Gastroesophageal sphincter (tissue), 3 donors: ENCODE data around the gene GTF2B.
"Not testable (repeated sequence)": the region's sequence is repeated elsewhere in the genome, so short reads cannot be mapped to it uniquely, and the experiment has no call there.

ENCODE experiments used
- CTCF ChIP-seq, 4 experiments: fragments of 200-600 bp in 2 of 4; fragments of 450-650 bp in 2 of 4; sonication (generic) in 1 of 4; IDR thresholded peaks; one replicate each; pipeline ENCODE4 v1.5.1; 2017 to 2019; ENCODE audit warnings: antibody characterized with exemption in 4 of 4, mild to moderate bottlenecking in 2 of 4, moderate library complexity in 2 of 4
- POLR2AphosphoS5 ChIP-seq: sonication (generic); formaldehyde crosslinking; IDR thresholded peaks from one replicate; pipeline ENCODE4 v1.6.1; 2017; ENCODE audit warnings: antibody characterized with exemption

GRCh38 chr1:88869644-88870043 lies 21.7 kb downstream of the GTF2B start:
- TF ChIP-seq POLR2AphosphoS5; CTCF (IDR thresholded peaks at IDR 0.05): not testable (repeated sequence)
